GM19239 (cell line): ENCODE measurements around the gene APBB3.
"Not testable (repeated sequence)": the region's sequence is repeated elsewhere in the genome, so short reads cannot be mapped to it uniquely, and the experiment has no call there.

ENCODE experiments used
- DNase-seq: peaks from one replicate; pipeline ENCODE4 v3.0.0; 2011; ENCODE audit warnings: low spot score; ENCODE audit not compliant: insufficient read length
- FAIRE-seq: peaks from 2 replicates; lab custom pipeline; 2011; peaks lifted over from hg19 to GRCh38; lab: Jason Lieb, UNC

APBB3 gene

GRCh38 chr5:140564196-140565023, at the start of gene APBB3, which contains the start of gene SLC35A4:
Gene APBB3, minus strand, starts transcription at chr5:140564598. Its CDS starts 353 bp downstream, at chr5:140564245.
Gene SLC35A4, plus strand, starts transcription at chr5:140564828. Its CDS starts 2,342 bp downstream, at chr5:140567170.
- DNase-seq: peak; percentile 81
- peak; percentile 98 for FAIRE-seq

- FAIRE-seq: no peak
- DNase-seq: no peak
Observed at GRCh38 chr5:140611020-140611521, 46.7 kb upstream of the APBB3 start.

GRCh38 chr5:140609126-140609525, 44.7 kb upstream of the APBB3 start:
- DNase-seq (no peak), FAIRE-seq (no peak)

- FAIRE-seq: no peak
- no peak for DNase-seq
Observed at GRCh38 chr5:140608722-140609121, 44.3 kb upstream of the APBB3 start.

- no peak for FAIRE-seq
- no peak for DNase-seq
Observed at GRCh38 chr5:140607031-140607430, 42.6 kb upstream of the APBB3 start.

- FAIRE-seq (no peak), DNase-seq (no peak)
Observed at GRCh38 chr5:140605879-140606278, 41.5 kb upstream of the APBB3 start.

- DNase-seq: no peak
- no peak for FAIRE-seq
Observed at GRCh38 chr5:140603734-140604133, 39.3 kb upstream of the APBB3 start.

- DNase-seq, FAIRE-seq: not testable (repeated sequence)
Observed at GRCh38 chr5:140603446-140603698, 39.0 kb upstream of the APBB3 start.

- no peak for DNase-seq
- no peak for FAIRE-seq
Observed at GRCh38 chr5:140602147-140602546, 37.7 kb upstream of the APBB3 start.

GRCh38 chr5:140600096-140600495, 35.7 kb upstream of the APBB3 start:
- FAIRE-seq (no peak), DNase-seq (no peak)

- DNase-seq (no peak), FAIRE-seq (no peak)
Observed at GRCh38 chr5:140598836-140599235, 34.4 kb upstream of the APBB3 start.

- DNase-seq: no peak
- no peak for FAIRE-seq
Observed at GRCh38 chr5:140596321-140596741, 31.9 kb upstream of the APBB3 start.

- no peak for FAIRE-seq
- DNase-seq: no peak
Observed at GRCh38 chr5:140595538-140596300, 31.3 kb upstream of the APBB3 start.

- no peak for FAIRE-seq
- no peak for DNase-seq
Observed at GRCh38 chr5:140594169-140594568, 29.8 kb upstream of the APBB3 start.

GRCh38 chr5:140593070-140593469, 28.7 kb upstream of the APBB3 start:
- DNase-seq, FAIRE-seq: not testable (repeated sequence)

GRCh38 chr5:140591747-140592372, 27.5 kb upstream of the APBB3 start:
- DNase-seq (no peak), FAIRE-seq (no peak)

- no peak for FAIRE-seq
Observed at GRCh38 chr5:140590861-140591260, 26.5 kb upstream of the APBB3 start.

GRCh38 chr5:140588311-140589070, 24.1 kb upstream of the APBB3 start:
- FAIRE-seq (no peak), DNase-seq (no peak)

More at GRCh38 chr5:140590861-140591260, 26.5 kb upstream of the APBB3 start:
- no peak for DNase-seq

GRCh38 chr5:140587495-140587894, 23.1 kb upstream of the APBB3 start:
- FAIRE-seq (no peak), DNase-seq (no peak)

GRCh38 chr5:140579188-140579747, 14.9 kb upstream of the APBB3 start:
- DNase-seq, FAIRE-seq: not testable (repeated sequence)
